Liver (tissue), 3 donors: ENCODE measurements around the gene TSPAN5.

Source experiments
- FOXA1 ChIP-seq: IDR thresholded peaks from 2 replicates; pipeline ENCODE4 v1.6.1; 2016; ENCODE audit warnings: antibody characterized with exemption
- HNF4A ChIP-seq, 2 donors: conservative IDR thresholded peaks; 2 replicates each; pipeline ENCODE4 v1.6.1; 2016; ENCODE audit warnings: antibody characterized with exemption in 2 of 2, mild to moderate bottlenecking in 2 of 2
- JUND ChIP-seq, 2 donors: IDR thresholded peaks; 2 replicates each; pipeline ENCODE4 v1.6.1; 2016; ENCODE audit warnings: antibody characterized with exemption in 2 of 2
- RAD21 ChIP-seq, 2 donors: IDR thresholded peaks; 2 replicates each; pipeline ENCODE4 v1.6.1; 2016; ENCODE audit warnings: antibody characterized with exemption in 2 of 2, mild to moderate bottlenecking in 2 of 2
- RXRA ChIP-seq, 2 donors: IDR thresholded peaks; 2 replicates each; pipeline ENCODE4 v1.6.1; 2017 to 2018; ENCODE audit warnings: antibody characterized with exemption in 2 of 2, mild to moderate bottlenecking in 1 of 2
- TAF1 ChIP-seq: conservative IDR thresholded peaks from 2 replicates; pipeline ENCODE4 v1.6.1; 2016; ENCODE audit warnings: antibody characterized with exemption, mild to moderate bottlenecking
- YY1 ChIP-seq: IDR thresholded peaks from 2 replicates; pipeline ENCODE4 v1.6.1; 2016; ENCODE audit warnings: antibody characterized with exemption, mild to moderate bottlenecking
- TF ChIP-seq, protein P1 (sequence below): IDR thresholded peaks from 2 replicates; pipeline ENCODE4 v1.6.1; 2016; ENCODE audit warnings: antibody characterized with exemption
- TF ChIP-seq, protein P2 (sequence below): fragments of 150-350 bp; IDR thresholded peaks from 2 replicates; pipeline ENCODE4 v1.5.1; 2017; ENCODE audit warnings: improper control_type of control experiment, low read depth, low read length; ENCODE audit not compliant: missing input control
- TF ChIP-seq, protein P3 (sequence below): IDR thresholded peaks from 2 replicates; pipeline ENCODE4 v1.6.1; 2016; ENCODE audit warnings: antibody characterized with exemption
- TF ChIP-seq, protein P4 (sequence below): IDR thresholded peaks from 2 replicates; pipeline ENCODE4 v1.6.1; 2016; ENCODE audit warnings: antibody characterized with exemption, mild to moderate bottlenecking
- TF ChIP-seq, protein P5 (sequence below): IDR thresholded peaks from 2 replicates; pipeline ENCODE4 v1.6.1; 2016; ENCODE audit warnings: antibody characterized with exemption
- donor health status: healthy.
- donor health status: healthy.

DNA sequence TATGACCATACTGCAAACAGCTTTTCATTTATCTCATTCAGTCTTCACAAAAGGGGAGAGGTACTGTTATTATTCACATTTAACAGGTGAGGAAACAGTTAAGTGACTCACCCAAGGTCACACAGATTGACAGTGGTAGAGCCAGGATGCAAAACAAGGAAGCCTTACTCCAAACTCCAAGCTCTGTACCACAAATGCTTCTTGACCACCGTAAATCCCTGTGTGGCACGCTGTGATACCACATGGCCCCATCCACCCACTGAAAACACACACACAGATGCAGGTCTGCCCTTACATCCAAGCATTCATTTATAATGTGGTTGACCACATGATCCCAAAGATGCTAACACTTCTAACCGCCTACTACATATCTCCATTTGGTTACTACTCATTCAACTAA, 129.5 kb downstream of the TSPAN5 start:
- TF ChIP-seq, protein P1, sequence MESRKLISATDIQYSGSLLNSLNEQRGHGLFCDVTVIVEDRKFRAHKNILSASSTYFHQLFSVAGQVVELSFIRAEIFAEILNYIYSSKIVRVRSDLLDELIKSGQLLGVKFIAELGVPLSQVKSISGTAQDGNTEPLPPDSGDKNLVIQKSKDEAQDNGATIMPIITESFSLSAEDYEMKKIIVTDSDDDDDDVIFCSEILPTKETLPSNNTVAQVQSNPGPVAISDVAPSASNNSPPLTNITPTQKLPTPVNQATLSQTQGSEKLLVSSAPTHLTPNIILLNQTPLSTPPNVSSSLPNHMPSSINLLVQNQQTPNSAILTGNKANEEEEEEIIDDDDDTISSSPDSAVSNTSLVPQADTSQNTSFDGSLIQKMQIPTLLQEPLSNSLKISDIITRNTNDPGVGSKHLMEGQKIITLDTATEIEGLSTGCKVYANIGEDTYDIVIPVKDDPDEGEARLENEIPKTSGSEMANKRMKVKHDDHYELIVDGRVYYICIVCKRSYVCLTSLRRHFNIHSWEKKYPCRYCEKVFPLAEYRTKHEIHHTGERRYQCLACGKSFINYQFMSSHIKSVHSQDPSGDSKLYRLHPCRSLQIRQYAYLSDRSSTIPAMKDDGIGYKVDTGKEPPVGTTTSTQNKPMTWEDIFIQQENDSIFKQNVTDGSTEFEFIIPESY, result no peak
- TF ChIP-seq, protein P2, sequence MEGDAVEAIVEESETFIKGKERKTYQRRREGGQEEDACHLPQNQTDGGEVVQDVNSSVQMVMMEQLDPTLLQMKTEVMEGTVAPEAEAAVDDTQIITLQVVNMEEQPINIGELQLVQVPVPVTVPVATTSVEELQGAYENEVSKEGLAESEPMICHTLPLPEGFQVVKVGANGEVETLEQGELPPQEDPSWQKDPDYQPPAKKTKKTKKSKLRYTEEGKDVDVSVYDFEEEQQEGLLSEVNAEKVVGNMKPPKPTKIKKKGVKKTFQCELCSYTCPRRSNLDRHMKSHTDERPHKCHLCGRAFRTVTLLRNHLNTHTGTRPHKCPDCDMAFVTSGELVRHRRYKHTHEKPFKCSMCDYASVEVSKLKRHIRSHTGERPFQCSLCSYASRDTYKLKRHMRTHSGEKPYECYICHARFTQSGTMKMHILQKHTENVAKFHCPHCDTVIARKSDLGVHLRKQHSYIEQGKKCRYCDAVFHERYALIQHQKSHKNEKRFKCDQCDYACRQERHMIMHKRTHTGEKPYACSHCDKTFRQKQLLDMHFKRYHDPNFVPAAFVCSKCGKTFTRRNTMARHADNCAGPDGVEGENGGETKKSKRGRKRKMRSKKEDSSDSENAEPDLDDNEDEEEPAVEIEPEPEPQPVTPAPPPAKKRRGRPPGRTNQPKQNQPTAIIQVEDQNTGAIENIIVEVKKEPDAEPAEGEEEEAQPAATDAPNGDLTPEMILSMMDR, result no peak
- TF ChIP-seq, protein P3, sequence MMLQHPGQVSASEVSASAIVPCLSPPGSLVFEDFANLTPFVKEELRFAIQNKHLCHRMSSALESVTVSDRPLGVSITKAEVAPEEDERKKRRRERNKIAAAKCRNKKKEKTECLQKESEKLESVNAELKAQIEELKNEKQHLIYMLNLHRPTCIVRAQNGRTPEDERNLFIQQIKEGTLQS, result no peak
- TF ChIP-seq FOXA1 (no peak), HNF4A (conservative IDR thresholded peaks at IDR 0.05) (no peak), YY1 (no peak), RAD21 (IDR thresholded peaks at IDR 0.05) (no peak), RXRA (IDR thresholded peaks at IDR 0.05) (no peak), TAF1 (no peak), JUND (IDR thresholded peaks at IDR 0.05) (no peak)
- TF ChIP-seq, protein P4, sequence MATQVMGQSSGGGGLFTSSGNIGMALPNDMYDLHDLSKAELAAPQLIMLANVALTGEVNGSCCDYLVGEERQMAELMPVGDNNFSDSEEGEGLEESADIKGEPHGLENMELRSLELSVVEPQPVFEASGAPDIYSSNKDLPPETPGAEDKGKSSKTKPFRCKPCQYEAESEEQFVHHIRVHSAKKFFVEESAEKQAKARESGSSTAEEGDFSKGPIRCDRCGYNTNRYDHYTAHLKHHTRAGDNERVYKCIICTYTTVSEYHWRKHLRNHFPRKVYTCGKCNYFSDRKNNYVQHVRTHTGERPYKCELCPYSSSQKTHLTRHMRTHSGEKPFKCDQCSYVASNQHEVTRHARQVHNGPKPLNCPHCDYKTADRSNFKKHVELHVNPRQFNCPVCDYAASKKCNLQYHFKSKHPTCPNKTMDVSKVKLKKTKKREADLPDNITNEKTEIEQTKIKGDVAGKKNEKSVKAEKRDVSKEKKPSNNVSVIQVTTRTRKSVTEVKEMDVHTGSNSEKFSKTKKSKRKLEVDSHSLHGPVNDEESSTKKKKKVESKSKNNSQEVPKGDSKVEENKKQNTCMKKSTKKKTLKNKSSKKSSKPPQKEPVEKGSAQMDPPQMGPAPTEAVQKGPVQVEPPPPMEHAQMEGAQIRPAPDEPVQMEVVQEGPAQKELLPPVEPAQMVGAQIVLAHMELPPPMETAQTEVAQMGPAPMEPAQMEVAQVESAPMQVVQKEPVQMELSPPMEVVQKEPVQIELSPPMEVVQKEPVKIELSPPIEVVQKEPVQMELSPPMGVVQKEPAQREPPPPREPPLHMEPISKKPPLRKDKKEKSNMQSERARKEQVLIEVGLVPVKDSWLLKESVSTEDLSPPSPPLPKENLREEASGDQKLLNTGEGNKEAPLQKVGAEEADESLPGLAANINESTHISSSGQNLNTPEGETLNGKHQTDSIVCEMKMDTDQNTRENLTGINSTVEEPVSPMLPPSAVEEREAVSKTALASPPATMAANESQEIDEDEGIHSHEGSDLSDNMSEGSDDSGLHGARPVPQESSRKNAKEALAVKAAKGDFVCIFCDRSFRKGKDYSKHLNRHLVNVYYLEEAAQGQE, result no peak
- TF ChIP-seq, protein P5, sequence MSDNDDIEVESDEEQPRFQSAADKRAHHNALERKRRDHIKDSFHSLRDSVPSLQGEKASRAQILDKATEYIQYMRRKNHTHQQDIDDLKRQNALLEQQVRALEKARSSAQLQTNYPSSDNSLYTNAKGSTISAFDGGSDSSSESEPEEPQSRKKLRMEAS, result no peak
